Measurements from ENCODE around the gene GMPPA.

GMPPA gene

DNA sequence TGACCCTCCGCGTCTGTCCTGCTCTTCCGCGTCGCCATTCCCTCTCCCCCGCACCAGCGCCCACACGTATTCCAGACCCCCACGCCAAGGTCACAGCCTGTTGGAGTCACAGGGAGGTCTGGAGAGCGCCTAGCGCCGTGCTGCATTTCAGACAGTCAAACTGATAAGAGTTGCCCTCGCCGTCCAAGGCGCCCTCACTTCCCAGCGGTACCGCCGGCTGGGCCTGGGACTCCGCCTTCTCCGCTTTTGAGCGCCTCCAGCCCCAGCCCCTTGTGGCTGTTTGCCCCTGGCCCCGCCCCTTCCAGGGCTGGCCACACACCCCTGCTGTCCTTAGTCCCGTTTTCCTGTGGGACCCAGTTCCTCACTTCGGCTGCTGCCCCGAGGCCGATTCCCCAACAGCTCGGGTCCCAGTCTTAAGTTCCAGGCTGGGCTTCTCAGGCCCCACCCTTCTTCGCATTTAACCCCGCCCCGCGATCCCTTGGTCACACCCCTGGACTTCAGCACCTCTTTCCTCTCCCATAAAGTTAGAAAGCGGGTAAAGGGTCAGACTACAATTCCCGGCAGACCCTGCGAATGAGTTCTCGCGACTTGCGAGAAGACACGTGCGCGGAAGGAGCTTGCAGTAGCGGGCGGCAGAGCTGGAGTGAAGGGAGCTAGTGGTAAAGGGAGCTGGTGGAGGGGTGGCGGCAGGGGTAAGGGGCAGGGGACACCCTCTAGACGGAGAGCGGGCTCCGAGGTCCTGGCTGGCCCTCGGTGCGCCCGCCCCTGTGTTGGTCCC lies at the start of gene GMPPA:
TSS of gene GMPPA (plus strand) at position 612 of the 778 bp plus-strand sequence. CDS start 1,085 bp downstream, outside the sequence.
- DNase-seq: peak; percentile 97 to 99 (median 98)

DNA sequence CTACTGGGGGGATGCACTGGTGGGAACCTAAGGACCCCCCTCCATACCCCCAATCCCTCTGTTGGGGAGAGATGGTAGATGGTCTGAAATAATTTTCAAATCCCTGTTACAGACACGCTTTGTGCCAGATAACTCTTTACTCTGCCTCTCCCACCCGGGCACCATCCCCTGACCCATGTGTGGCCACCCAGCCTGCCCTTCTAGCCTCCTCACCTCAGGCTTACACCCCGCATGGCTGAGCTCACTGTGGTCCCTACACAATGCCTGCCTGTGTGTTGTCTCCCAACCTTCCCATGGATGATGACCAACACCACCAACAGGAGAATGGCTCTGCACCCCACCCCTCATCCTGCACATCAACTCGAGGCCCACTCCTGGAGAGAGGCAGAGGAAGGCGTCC lies 49.1 kb upstream of the GMPPA start:
- no peak for DNase-seq

DNA sequence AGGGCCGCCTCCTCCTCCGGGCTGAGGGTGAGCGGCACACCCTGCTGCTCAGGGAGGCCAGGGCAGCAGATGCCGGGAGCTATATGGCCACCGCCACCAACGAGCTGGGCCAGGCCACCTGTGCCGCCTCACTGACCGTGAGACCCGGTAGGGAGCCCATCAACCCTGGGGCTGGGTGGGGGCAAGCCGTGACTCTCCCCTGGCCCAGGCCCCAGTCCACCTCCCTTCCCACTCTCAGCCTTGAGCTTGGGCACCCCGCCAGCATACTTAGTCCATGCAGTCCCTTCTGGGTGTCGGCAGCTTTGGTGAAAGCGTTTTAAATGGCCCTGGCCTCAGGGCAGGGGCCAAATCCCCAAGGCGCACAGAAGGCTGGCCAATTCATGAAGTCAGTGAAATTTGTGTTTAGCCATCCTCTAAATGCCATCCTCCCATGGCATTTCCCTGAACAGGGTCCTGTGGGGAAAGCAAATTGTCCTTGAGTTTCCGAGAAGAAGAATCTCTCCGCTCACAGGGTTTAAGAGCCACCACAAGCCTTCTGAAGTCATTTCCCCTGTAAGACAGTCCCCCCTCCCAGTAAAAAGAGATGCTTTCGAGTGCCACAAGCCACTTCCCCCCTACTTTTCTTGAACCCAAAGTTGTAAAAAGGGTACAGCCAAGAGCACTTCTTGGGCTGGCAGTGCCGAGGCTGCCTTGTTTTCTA lies 46.9 kb upstream of the GMPPA start:
- no peak for DNase-seq

DNA sequence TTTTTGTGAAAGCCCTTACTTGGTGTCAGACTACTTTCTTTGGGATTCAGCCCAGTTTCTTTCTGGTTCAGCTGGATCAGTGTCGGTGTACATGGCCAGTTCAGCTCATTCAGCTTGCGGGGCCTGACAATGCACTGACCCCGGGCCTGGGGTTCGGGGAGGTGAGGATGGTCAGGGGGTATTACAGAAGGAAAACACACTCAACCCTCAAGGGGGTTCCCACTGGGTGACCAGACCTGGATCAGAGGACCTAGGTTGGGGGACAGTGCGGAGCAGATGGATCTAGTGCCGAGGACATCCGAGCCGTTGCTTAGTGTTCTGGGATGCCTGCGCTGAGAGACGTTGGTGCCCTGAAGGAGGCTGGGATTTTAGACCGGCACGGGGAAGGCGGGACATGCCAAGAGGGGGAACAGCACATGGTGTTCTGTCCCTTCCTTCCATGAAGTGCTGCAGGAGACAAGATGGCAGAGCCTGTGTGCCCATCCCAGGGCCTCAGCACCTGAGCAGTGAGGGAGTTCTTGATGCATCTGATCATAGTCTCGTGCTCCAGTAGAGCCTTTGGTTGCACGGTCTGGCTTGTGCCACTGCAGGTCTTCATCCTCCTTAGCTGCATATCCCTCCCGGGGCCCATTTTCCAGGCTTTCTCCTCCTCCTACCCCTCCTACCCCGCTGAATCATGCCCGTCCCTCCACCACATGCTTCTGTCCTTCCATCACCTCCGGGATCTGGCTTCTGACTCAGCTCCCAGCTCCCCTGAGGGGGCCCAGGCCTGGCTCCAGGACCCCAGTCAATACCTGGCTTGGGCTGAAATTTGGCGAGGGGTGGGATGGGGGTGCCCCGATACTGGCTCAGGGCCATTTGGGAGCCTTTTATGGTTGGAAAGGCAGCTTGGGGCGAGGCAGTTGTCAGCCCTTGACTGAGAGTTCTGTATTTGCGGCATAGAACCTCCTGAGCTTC lies 46.1 kb upstream of the GMPPA start:
- no peak for DNase-seq

DNA sequence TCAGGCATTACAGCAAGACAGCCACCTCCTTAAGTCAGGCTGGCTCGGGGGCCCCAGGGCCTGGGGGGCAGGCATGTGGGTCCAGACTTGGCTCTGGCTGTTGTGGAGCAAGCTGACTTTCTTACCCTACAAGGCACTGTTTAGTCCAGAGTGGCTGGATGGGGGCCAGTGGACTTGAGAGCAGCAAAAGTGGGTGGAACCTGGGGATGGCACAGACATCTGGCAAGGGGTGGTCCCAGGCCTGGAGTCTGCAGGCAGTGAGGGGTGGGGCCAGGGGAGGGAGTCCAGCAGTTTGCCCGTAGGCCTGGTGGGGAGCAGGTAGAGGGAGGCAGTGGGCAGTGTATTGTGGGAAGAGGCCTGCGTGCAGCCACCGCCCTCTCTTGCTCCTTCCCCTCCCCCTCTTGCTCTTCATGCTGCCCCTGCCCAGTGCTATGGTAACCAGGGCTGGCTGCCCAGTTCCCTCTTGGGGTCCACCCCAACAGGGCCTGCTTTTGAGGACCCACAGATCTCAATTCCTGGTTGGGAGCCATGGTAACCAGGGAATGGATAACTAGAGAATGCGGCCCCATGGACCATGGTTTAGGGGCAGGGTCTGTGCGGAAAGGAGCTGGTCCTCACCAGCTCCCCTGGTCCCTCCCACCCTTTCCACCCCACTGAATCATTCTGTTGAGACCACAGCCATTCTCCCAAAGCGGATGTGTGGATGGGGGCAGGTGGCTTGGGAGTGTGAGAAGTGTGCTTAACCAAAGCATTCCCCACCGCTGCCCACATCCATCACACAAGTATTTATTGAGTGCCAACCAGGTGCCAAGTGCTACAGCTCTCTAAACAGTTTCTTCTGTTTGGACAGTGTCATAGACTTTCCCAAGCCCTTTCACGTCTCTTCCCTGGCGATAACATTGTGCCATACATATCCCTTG lies 44.8 kb upstream of the GMPPA start:
- no peak for DNase-seq

DNA sequence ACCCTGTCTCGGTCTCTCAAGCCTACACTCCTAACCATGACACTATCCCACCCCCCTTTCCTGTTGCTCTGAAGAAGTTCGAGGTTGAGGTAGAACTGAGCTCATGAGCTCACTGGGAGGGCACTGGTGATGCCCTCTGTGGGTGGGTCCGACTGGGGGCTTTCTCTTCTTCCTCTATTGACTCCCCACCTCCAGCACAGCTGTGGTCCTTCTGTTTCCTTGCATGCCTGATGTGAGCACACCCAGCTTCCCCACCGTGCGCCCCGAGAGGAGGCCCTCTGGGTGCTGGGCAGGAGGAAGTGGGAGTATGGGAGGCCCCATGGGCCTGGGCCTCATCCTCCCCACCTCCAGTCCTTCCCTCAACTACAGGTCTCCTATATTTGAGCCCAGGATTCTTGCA lies 43.1 kb upstream of the GMPPA start:
- peak; percentile 53 to 68 (median 60) for DNase-seq

DNA sequence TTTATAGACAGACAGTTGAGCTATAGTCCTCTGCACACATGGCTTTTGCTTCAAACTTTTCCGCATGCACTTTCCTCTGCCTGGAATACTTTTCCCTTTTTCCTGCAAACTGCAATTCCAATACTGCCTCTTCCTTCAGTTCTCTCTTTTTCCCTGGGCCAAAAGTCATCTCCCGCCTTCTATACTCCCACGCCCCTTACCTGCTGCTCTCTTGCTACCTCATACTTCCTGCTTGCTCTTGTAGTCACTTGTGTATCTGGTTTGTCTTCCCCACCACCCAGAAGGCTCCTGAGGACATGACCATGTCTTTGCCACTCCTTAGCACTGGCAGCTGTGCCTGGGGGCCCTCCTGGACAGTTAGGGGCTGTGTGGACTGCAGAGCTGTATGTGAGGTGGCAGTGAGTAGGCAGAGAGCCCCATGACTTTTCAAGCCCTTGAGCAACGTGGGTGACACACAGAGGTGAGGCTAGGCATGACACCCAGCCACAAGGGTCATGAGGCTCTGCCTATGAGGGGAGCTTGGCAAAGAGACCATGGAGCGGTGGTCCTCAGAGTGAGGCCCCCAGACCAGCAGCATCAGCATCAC lies 40.8 kb upstream of the GMPPA start:
- DNase-seq: peak; percentile 58 to 67 (median 64)

DNA sequence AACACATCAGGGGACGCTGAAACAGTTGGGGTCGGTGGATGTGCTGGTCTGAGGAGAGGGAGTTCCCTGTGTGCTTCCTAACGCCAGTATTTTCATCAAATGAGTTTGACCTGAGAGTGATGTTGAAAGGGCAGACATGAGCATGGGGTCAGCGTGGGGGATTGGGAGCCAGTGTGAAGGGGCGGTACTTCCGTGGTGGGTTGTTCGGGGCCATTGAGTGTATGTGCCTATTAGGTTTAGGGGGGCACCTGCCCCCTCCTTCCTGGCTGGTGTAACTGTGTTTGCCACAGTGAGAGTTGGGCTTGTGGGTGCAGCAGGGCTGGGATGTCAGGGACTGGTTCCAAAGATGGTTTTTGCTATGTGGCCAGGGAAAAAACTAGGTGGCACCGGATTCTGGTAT lies 39.7 kb upstream of the GMPPA start:
- DNase-seq: no peak

DNA sequence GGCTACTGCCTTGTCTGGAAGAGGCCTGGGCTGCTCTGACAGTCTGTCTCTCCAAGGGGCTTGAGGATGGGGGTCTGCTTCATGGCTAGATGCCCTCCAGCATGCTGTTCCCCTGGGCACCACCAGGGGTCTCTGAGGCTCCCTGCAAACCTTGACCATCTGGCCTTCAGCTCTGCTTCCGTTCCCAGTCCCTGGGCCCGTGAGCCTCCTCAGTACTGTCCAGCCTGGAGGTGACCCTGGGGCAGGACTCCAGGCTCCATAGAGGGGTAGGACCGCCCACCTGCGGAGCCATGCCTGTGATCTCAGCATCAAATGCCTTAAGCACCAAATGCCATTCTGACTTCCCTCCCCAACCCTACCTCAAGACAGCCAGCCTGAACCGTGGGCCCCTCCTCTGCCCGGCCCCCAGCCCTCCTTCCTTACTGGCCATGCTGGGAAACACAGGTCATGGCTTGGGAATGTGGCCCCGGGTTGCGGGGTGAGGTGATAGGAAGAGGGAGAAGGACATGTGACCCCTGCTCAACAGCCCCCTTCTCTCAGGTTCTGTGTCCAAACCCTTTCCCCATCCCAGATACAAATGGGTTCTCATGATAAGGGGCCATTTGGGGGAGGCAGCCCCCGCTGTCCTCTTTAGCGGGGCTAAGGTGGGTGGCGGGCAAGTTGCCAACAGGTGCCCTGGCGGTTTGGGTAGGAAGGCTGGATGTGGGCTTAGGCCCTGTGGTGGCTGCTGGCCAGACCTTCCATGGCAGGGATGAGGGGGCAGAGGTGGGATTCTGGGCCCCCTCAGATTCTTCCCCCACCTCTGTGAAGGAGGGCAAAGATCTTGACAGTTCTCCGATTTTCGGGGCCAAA lies 39.0 kb upstream of the GMPPA start:
- peak; percentile 57 to 76 (median 66) for DNase-seq

DNA sequence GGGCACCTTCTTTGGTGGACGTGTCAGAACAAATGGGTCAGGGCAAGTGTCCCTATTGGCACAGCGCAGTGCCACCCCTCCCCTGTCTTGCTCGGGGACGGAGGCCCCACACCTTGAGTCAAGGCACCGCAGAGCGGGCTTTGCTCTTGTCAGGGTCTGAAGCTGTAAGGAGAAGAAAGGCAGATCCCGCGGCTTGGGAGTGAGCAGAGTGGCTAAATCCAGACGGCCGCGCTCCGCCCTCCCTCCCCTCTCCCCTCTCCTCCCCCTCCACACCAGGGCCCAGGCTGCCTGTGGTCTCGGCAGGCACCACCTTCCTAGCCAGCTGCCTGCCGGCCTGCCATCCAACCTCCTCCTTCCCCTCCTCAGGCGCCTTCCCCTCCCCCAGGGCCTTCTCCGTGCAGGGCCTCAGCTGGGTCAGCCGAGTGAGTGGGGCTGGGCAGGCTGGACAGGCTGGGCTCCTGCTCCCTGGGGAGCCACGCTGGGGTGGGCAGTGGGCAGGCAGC lies 38.2 kb upstream of the GMPPA start:
- DNase-seq: no peak

DNA sequence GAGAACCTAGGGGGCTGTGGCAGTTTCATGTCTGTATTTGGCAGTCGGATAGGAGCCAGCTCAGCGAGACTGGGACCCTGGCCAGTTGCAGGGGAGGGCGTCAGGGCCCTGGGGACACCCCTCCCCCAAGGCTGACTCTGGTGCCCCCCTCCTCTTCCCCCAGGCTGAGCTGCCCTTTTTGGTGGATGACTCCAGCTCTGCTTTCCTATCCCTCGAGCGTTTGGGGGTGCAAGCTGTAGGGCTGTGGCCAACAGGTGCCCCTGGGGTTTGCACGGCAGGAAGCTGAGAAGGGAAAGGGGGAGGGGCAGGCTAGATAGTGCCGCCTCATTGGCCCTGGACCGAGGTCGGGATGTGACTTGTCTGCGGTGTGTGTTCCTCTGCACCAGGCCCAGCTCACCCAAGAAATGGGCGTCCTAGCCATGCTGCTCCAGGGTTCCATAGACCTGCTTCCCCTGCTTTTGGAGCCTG lies 37.6 kb upstream of the GMPPA start:
- no peak for DNase-seq

DNA sequence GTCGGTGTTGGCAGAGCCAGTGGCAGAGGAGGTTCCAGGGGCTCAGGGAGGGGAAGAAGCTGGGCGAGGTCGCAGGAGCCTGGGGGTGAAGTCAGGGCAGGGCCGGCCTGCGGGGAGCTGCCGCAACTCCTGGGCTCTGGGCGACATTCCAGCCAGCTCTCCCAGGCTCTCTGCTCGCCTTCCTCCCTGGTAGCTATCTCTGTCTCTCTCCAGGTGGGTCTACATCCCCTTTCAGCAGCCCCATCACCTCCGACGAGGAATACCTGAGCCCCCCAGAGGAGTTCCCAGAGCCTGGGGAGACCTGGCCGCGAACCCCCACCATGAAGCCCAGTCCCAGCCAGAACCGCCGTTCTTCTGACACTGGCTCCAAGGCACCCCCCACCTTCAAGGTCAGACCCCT lies 37.0 kb upstream of the GMPPA start:
- DNase-seq: no peak

DNA sequence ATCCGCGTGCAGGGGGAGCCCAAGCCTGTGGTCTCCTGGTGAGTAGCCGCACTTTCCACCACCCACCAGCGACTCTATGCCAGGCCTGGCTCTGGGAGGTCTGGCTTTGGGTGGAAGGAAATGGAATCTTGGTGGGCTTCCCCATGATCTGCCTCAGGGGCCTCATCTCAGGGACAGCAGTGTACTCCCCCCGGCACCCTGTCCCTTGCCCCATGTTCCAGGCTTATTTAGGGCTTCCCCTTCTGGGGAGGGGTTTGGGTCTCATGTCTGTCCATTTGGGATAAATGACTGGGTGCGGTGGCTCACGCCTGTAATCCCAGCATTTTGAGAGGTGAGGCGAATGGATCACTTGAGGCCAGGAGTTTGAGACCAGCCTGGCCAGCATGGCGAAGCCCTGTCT lies 36.3 kb upstream of the GMPPA start:
- no peak for DNase-seq

DNA sequence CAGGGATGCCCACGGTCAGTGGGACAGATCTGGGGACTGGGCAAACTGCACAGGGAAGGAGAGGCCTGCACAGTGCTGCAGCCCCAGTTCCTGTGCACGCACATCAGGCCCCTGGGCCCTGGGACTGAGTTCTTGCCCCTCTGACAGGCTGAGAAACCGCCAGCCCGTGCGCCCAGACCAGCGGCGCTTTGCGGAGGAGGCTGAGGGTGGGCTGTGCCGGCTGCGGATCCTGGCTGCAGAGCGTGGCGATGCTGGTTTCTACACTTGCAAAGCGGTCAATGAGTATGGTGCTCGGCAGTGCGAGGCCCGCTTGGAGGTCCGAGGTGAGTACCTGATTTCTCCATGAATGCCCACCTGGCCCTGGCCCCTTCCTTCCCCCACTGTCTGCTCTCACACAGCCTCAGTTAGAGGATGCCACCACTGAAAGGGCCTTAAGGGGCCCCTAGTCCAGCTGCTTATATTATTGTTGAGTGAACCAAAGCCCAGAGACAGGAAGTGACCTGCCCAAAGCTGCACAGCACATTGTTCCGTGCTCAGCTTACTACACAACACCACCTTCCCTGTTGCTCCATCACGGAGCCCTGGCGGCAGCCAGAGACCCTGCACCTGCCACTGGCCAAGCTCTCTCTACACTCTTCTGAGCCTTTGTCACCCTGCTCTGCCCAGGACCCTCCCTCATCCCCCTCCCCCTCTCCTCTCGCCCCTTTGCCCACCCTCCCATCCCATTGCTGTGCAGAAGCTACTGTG lies 34.2 kb upstream of the GMPPA start:
- no peak for DNase-seq

DNA sequence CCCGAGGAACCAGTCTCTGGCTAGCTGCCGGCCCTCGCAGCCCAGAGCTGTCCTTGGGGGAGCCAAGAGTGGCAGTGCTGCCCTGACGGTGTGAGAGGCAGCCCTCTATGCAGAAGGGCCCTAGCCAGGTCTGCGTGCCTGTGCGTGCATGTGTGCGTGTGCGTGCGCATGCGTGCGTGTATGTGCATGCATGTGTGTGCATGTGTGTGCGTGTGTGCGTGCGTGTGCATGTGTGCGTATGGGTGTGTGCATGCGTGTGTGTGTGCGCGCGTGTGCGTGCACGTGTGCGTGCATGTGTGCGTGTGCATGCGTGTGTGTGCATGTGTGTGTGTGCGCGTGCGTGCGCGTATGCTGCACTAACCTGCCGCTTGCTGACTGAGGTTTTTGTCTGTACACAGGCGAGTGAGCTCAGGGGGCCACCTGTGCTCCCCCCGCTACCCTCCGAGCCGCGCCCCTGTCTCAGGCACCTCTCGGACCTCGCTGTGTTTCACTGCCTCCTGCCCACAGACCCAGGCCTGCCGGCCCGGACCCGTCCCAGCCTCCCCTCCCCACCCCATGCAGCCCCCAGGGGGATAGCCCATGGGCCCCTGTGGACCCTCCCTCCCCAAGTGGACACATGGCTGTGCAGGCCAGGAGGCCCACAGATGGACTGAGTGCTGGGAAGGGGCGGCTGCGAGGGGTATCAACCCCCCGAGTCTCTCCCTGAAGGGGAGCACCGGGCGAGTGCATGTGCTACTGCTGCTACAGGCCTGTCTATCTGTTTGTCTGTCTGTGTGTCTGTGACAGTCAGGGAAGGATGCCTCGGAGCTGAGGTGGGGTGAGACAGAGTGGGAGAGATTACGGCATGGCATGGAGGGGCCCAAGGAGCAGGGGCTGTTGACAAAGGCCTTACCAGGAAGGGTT lies 32.8 kb upstream of the GMPPA start:
- no peak for DNase-seq

DNA sequence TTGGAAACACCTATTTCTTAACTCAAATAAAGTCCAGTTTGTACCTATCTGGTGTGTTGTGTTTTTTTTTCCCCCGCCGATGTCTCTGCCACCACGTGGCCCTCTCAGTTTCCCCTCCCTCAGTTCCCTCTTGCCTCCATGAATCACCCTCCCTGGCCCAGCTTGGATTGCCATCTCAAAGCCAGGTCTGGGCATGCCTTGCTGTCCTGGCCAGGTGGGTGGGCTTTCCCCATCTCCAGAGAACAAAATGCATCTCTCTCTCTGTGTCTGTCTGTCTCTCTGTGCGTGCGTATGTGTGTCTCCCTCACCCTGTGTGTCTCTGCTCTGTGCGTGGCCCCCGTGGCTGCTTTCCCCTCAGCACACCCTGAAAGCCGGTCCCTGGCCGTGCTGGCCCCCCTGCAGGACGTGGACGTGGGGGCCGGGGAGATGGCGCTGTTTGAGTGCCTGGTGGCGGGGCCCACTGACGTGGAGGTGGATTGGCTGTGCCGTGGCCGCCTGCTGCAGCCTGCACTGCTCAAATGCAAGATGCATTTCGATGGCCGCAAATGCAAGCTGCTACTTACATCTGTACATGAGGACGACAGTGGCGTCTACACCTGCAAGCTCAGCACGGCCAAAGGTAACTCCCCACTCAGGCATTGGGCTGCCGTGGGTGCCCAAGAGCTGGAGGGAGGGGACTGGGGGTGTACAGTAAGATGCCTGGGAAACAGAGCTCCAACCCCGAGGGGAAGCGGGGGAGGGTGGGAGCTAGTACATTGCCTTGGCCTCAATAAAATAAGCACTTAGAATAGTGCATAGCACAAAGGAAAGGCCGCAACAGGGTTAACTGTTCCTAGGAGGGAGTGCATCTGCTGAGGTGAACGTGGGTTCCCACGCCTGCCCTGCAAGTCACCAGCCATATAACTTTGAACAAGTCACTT lies 31.6 kb upstream of the GMPPA start:
- DNase-seq: no peak

DNA sequence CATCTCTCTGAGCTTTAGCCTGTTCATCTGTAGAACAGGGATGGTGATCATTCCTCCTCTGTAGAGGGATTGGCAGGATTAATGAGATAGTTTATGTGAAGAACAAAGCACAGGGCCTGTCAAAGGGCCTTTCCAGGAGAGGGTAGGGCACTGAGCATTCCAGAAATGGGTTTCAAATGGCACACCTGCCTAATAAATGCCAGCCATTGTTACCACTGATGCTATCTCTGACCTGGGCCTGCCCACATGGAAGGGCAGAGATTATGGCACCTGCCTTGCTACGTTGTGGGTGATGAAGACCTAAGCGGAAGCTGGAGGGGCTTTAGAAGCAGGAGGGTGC lies 31.0 kb upstream of the GMPPA start:
- no peak for DNase-seq
